ENCODE measurements around the gene TUBGCP5. TPM values are rescaled to one million over a fixed set of nuclear protein-coding genes. Genes with fewer than 3 reads are reported as not detected.
A peak's percentile ranks its signal among the peaks of the same experiment; 100 is the strongest.
"Not testable (repeated sequence)": the region's sequence is repeated elsewhere in the genome, so short reads cannot be mapped to it uniquely, and the experiment has no call there.

The TUBGCP5 gene
- total RNA-seq, 1 donor from 2014 or later: 22.6 TPM

DNA sequence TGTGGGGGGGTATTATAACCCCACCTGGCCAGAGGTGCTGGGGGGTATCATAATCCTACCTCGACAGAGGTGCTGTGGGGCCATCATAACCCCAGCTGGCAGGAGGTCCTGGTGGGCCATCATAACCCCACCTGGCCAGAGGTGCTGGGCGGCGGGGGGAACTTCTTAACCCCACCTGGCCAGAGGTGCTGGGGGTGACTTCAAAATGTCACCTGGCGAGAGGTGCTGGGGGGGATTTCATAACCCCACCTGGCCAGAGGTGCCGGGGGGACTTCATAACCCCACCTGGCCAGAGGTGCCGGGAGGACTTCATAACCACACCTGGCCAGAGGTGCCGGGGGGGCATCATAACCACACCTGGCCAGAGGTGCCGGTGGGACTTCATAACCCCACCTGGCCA is 2.4 kb upstream of the TUBGCP5 start:
- DNase-seq: not testable (repeated sequence)

DNA sequence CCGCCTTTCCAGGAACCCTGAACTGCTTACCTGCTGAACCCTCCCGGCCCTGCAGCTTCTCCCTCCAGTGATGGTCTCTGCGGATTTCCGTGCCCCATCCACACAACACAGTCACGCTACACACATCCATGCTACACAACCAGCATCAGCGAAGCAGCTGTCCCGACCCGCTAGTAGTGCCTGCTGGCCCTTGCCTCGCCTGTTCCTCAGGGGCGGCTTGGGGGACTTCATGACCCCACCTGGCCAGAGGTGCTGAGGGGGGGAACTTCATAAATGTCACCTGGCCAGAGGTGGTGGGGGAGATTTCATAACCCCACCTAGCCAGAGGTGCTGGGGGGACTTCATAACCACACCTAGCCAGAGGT is 530 bp upstream of the TUBGCP5 start:
- no peak for DNase-seq

DNA sequence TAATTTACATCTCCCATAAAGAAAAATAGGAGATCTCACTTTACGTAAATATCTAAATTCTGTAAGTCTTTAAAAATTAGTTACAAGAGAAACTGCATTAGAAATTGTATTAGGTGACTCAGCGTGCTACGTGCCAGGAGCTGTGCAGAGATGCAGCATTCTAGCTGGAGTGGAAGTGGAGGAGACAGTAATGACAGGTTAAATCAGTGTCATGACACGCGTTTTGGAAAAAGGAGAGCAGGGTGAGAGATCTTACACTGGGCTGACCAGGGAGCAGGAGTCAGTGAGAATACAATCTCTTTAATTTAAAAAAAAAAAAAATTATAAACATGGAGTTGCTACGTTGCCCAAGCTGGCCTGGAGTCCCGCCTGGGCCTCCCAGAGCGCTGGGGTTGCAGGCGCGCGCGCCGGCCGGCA is 635 bp downstream of the TUBGCP5 start:
- peak; percentile 4 for DNase-seq

DNA sequence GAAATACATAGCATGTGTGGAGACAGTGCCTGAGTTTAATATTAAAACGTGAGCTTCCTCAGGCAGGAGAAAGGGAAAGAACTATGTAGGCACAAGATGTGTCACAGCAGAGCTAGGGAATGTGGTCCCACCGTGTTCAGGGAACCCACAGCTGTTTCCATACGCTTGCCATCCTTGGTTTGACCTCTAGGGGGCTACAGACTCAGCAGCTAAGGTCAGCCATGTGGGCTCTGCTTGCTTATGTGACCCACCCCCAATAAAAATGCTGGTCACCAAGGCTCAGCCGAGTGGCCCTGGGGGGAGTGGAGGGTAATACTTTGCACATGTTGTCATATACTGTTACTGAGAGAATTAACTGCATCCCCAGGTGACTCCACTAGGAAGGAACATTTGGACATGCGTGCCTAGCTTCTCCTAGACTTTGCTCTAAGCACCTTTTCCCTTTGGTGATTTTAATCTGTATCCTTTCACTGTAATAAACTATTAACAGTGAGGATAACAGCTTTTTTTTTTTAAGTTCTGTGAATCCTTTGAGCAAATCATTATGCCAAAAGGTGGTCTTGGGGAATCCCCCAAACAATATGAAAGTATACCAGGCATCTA is 3.3 kb downstream of the TUBGCP5 start:
- no peak for DNase-seq

DNA sequence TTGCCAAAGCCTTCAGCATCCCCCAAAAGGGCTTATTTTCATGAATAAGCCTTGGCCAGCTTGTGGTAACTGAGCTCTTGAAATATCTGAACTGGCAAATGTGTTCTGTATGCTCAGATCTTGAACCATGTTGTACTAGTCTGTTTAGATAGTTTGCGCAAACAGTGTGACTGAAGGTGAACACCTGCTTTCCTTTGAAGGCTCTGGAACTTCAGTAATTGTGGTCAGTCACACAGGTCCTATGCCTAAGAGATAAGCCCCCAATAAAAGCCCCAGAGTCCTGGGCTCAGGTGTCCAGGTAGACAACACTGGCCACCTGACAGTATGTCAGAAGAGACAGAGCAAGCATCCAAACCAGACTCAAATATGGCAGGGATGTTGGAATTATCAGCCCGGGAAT is 5.4 kb downstream of the TUBGCP5 start:
- no peak for DNase-seq

DNA sequence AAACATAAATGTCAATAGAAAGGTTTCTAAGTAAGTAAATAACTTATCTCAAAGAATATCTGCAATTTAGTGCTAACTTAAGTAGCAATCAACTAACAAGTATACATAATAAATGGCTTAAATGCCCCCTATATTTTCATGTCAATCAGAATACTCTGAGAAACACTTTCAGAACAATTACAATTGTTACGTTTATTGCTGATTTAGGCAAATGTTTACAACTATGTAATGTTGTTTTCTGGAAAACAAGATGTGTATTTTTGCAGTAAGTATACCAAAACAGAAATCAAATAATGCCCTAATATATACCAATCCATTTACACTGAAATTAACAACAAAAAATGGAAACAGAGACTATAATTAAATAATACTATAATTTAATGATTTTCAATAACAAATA is 13.2 kb downstream of the TUBGCP5 start:
- DNase-seq: no peak

DNA sequence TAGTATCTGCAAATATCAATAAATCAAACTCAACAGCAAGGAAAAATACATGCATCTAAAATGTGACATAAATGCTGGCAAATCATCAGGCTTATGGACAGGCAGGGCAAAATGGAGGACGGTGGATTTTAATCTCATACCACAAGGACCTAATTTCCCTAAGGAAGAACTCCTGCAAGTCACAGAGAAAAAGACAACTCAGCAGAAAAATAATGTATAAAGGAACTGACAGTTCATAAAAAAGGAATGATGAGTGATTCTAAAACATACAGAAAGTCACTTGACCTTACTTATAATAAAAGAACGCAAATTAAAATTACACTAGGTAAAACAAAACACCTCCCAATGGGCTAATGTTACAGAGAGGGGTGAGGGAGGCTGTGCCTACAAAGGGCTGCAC is 17.2 kb downstream of the TUBGCP5 start:
- DNase-seq: no peak

DNA sequence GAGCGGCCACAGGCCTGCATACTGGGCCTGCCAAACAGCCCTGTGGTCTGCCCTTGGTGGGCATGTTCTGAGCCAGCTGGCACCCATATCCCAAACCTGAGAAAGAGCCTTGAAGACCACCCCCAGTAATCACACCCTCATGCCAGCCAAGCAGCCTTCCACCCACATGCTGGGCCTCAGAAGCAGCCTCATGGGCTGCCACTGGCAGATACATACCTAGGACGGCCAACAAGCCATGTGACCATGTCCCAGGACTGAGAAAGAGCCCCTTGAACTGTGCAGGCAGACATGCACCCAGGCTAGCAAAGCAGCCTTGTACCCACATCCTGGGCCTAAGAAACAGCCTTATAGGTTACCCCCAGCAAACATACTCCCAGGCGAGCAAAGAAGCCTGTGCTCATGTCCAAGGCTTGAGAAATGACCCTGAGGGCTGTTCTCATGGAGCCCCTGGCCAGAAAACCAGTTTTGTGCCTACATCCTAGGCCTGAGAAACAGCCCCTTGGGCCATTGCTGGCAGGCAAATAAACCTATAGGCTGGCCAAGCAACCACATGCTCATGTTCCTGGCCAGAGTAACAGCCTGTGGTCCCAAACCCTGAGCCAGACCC is 24.9 kb downstream of the TUBGCP5 start:
- no peak for DNase-seq

DNA sequence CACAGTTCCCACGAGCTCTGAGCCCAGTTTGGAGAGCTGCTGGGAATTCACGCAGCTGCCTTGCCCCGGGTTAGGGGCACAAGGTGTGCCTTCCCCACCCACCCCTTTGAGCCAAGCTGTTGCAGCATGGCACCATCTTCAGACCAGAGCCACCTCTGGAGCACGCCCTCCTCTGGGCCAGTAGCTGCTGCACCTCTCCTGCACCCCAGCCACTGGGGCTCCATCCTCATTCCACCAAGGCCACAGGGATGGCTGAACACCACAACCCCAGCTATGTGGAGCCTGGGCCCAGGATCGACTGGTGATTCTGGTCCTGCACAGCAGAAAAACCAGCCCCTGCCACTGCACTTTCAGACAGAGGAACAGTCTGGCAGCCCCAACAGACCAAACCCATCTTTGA is 25.7 kb downstream of the TUBGCP5 start:
- no peak for DNase-seq

DNA sequence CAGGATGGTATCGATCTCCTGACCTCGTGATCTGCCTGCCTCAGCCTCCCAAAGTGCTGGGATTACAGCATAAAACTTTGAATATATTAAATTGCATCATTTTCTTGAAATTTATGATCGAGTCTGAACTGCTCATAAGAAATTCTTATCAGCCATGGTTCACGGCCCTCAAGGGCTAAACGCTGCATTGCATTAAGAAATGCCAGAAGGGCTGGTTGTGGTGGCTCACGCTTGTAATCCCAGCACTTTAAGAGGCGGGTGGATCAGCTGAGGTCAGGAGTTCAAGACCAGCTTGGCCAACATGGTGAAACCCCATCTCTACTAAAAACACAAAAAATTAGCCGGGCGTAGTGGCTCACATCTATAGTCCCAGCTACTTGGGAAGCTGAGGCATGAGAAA is 26.8 kb downstream of the TUBGCP5 start:
- not testable (repeated sequence) for DNase-seq

DNA sequence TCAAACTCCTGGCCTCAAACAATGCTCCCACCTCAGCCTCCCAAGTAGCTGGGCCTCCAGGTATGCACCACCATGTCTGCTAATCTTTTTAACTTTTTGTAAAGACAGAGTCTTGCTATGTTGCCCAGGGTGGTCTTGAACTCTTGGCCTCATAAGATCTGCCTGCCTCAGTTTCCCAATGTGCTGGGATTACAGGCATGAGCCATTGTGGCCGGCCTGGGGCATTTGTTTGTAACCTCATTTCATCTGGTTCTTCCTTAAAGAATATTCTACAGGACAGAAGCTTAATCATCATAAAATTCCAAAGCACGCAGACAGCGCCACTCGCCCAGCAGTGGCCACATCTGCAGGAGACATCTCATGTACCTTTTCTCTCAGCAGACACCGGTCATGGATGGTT is 35.6 kb downstream of the TUBGCP5 start:
- DNase-seq: no peak

DNA sequence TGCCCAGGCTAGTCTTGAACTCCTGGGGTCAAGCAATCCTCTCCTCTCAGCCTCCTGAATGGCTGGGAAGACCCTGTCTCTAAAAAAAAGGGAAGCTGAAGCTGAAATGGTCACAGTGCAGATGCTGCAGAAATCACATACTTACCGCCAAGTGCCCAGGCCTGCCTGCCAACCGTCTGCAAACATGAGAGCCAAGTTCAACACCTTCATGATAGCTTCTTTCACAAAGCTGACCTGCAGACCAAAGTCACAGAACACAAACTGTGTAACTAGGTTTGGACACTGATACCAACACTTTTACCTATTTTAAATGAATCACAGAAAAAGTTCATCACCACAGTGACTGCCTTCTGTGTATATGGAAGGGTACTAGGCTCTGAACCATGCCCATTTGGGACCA is 36.4 kb downstream of the TUBGCP5 start:
- DNase-seq: no peak

DNA sequence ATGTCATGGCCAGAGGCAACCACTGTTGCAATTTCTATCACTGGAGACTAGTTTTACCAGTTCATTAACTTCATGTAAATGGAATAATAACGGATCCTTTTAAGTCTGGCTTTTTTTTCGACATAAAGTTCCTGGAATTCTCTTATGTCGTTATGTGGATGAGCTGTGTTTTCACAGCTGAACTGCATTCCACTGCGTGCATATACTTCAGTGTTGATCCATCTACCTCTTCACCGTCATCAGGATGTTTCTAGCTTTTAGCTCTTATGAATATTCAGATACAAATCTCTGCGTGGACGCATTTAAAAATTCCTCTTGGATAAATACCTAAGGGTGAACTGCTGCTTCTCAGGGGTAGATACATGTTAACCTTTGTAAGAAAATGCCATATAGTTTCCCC is 43.6 kb downstream of the TUBGCP5 start:
- no peak for DNase-seq

DNA sequence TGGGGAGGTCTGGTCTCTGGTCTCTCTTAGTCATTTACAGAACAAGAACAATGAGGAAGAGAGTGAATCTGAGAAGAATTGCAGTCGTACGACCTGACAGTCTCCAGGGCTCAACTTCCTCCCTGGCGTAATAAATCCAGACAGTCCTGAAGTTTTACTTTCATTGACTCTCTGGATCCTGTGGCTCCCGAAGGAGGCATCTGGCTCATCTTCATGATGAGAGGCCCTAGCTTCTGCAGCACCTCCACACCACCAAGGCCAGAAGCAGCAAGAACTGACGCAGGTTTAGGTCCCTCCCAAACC is 47.4 kb downstream of the TUBGCP5 start:
- DNase-seq: no peak

DNA sequence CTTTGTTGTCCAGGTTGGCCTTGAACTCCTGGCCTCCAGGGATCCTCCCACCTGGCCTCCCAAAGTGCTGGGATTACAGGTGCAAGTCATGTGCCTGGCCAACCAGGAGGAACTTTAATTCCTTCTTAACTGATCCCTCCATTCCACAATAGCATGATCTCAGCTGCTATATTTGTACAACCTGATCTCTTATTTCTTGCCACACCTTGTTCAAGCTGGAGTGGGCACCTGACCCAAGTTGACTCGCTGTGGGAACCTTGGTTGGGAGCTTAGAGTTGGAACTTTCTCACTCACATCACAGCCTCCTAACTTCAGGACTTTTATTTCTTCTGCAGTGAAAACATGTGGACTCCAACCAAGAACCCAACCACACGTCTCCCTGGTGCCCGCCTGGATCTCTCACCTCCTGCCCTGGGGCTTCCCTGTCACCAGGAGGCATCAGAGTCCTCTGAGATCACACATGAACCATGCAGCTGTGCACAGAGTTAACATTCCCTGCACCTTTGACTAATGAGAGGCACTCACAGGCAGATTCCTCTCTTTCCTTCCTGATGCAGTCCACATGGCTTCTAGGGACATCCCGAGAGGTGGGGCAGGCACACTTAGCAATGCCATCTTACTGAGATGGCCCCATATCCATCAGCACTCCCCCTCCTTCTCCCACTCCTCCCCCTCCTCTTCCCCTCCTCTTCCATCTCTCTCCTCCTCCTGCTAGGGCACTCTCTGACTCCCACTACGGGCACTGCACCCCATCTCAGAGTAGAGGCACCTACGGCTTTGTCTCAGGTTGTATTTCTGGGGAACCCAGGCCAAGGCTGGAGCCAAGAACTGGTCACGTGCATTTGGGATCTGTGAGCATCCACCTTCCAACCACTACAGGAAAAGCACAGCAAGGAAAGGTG is 49.5 kb downstream of the TUBGCP5 start:
- DNase-seq: no peak

DNA sequence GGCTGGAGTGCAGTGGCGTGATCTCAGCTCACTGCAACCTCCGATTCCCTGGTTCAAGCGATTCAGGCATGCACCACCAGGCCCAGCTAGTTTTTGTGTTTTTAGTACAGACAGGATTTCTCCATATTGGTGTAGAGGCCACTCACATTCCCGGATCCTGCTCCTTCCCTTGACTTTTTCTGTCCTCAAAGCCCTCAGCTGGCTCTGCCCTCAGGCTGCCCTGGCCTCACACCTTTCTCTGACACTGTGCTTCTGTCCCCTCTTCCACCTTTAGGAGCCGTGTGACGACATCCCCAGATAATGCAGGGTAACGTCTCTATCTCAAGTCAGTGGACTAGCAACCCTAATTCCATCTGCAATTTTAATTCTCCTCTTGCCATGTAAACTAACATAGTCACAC is 50.6 kb downstream of the TUBGCP5 start:
- DNase-seq: no peak

DNA sequence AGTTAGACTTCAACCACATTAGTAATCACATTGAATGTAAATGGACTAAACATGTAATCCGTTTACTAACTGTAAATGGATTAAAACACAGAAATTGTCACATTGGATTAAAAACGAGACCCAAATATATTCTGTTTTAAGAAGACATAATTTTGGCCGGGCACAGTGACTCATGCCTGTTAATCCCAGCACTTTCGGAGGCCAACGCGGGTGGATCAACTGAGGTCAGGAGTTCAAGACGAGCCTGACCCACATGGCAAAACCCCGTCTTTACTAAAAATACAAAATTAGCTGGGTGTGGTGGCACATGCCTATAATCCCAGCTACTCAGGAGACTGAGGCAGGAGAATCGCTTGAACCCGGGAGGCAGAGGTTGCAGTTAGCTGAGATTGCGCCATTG is 57.4 kb downstream of the TUBGCP5 start:
- DNase-seq: not testable (repeated sequence)

DNA sequence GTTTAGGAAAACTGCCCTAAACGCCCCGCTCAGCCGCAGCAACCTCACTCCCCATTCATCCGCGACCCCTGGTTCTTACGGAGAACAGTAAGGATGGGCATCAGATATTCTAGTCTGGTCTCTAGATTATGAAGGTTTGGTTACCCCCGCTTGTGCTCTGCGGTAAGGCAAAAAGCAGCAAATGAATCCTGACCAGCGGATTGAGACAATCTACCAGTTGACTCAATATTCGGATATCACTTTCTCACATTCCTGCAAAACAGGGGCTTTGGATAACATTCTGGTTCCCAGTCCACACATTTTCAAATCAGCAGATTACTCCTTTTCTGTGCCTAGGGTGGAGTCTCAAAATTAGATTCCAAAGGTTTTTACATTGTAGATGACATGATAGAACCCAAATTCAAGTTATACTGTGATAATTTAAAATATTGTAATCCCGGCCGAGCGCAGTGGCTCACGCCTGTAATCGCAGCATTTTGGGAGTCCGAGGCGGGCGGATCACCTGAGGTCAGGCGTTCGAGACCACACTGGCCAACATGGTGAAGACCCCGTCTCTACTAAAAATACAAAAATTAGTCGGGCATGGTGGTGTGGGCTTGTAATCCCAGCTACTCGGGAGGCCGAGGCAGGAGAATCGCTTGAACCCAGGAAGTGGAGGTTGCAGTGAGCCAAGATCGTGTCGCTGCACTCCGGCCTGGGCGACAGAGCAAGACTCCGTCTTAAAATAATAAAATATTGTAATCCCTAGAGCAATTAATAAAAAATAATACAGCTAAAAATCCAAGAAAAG is 58.1 kb downstream of the TUBGCP5 start:
- DNase-seq: no peak

DNA sequence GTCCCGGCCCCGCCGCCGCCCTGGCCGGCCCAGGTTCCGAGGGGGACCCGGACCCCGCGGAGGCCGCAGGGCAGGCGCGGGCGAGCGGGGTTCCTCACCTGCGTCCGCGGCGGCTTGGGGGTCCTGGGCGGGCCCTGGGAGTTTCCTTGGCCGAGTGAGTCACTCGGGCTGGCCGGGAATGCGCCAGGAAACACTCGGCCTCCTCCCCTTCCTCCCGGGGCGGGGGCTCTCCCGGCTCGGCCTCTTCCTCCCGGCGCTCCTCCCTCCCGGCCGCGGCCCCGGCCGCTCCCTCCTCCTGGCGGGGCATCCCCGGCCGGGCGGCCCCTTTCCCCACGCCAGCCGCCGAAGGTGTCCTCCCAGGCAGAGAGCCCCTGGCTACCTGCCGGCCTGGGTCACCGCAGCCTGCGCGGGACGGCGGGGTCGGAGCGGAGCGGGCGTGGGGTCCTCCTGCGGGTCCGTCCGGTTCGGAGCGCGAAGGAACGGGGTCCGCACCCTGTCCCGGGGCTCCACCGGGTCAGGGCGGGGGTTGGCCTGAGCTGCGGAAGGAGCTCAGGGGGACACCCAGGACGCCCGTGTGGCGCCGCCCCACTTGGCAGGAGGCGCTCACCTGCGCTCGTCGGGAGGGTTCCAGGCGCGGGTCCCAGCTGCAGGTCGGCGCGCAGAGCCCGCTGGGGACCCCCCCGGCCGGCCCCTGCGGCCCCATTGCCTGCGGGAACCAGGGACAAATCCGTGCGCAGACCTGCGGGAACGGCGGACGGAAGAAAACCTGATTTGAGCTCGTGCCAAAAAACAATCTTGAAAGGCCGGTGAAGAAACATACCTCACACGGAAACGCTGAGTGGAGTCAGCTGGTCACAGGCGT is 58.9 kb downstream of the TUBGCP5 start, which contains the start of gene CYFIP1:
CYFIP1 (minus strand) TSS at position 180 of the 862 bp plus-strand sequence. CDS start 33,083 bp downstream, outside the sequence.
- peak; percentile 70 for DNase-seq

DNA sequence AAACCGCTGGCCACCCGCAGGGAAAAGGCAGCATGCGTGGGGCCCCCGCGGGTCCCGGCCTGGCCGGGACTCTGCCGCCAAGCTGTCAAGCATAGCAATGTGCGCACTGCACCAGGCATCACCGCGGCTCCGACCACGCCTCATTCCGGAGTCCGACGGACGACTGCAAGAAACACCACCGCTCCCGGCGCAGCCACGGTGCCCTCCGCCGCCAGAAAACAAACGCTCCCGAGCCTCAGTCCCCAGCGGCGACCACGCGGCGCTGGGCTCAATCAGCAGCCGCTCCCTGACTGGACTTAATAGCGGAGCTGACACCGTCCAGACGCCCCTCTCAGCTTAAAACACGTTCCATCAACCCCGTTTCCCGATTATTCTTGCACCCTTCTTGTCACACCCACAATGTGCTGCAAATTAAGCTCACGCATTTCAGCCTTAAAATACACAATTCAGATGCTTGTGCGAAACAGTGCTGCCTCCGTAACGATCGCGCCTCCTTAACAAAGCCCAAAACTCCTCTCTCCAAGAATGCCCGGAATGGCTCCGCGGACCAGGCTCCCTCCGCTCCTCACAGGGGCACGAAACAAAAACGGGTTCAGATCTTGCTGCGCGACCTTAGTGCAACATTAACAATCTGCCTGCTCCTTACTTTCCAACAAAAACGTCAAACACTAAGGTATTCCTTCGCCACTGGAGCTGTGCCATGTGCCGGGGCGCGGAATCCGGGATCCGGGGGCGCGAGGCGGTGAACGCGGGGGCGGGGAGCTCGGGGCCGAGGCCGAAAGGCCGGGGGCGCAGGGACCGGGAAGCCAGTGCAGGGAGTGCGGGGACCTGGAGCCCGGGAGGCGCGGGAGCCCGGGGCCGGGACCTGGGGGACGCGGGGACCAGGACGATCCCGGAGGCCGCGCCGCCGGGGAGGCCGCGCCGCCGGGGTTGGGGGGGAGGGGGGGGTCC is 59.9 kb downstream of the TUBGCP5 start:
- peak; percentile 28 for DNase-seq
